Thyroid gland (tissue), 4 donors: ENCODE results near the gene C5orf63. TPM values are rescaled to one million over a fixed set of nuclear protein-coding genes. Genes with fewer than 3 reads are reported as not detected.

Experiments
- DNase-seq, 2 donors: peaks; one replicate each; pipeline ENCODE4 v3.0.0-alpha.2; 2019
- H3K27ac ChIP-seq, 3 donors: fragments of 200-600 bp; sonication (generic); 1 replicate in 2 of 3; 2 replicates in 1 of 3; pipeline ENCODE4 v1.5.1; 2016 to 2019; ENCODE audit warnings: mild to moderate bottlenecking in 1 of 3, moderate library complexity in 1 of 3
- H3K27me3 ChIP-seq: fragments of 200-600 bp; sonication (generic); one replicate; pipeline ENCODE4 v1.5.1; 2019
- H3K36me3 ChIP-seq, 2 donors: fragments of 200-600 bp; sonication (generic); one replicate each; pipeline ENCODE4 v1.5.1; 2016 to 2019
- H3K4me1 ChIP-seq, 2 donors: fragments of 200-600 bp; sonication (generic); one replicate each; pipeline ENCODE4 v1.5.1; 2017 to 2019
- H3K4me3 ChIP-seq, 3 donors: fragments of 200-600 bp; sonication (generic); replicated peaks in 1 of 3; 1 replicate in 2 of 3; 2 replicates in 1 of 3; pipeline ENCODE4 v1.5.1; 2016; ENCODE audit warnings: mild to moderate bottlenecking in 1 of 3
- H3K9me3 ChIP-seq: fragments of 200-600 bp; sonication (generic); one replicate; pipeline ENCODE4 v1.5.1; 2017
- CTCF ChIP-seq, 6 experiments: fragments of 200-600 bp in 3 of 6; fragments of 450-650 bp in 3 of 6; sonication (generic) in 3 of 6; IDR thresholded peaks; one replicate each; pipeline ENCODE4 v1.5.1; 2016 to 2019; ENCODE audit warnings: antibody characterized with exemption in 6 of 6, mild to moderate bottlenecking in 2 of 6, inconsistent platforms in 1 of 6, moderate library complexity in 1 of 6
- POLR2A ChIP-seq, 2 donors: fragments of 450-650 bp; IDR thresholded peaks; one replicate each; pipeline ENCODE4 v1.6.1; 2017; ENCODE audit warnings: antibody characterized with exemption in 2 of 2, mild to moderate bottlenecking in 2 of 2, moderate library complexity in 1 of 2
- WGBS, 2 donors: methylation state at CpG; one replicate each; pipeline ENCODE4 v1.1.5; 2017; 5-methylcytosine and 5-hydroxymethylcytosine counted together
- intact Hi-C: fragments of 100-400 bp; cut with DNase I; formaldehyde crosslinking; loops from one replicate; pipeline ENCODE4 v1.15.1; 2023
- total RNA-seq, 4 donors: library from RNA; depleted of rRNA; stranded (reverse); fragments of >200 nt; gene quantifications; one replicate each; pipeline ENCODE4 v1.2.3, GENCODE V29; 2016

The C5orf63 gene
- total RNA-seq, 4 donors from 2014 or later, result 4.3 to 13.7 (median 6.6) TPM

GRCh38 chr5:127003798-127004495, 69.4 kb downstream of the C5orf63 start:
- WGBS, 2 donors, result 86 to 89% methylated on average over 7 of the region's 7 CpGs
- intact Hi-C loops, result no loop called here
- H3K9me3 ChIP-seq, result no peaks in the 10 kb centered on the region
- no peaks in the 10 kb centered on the region for H3K36me3 ChIP-seq
- no peak overlapping the region for H3K4me3 ChIP-seq
- H3K27me3 ChIP-seq, result no peaks in the 10 kb centered on the region
- H3K27ac ChIP-seq, result no peak overlapping the region
- DNase-seq, result no peak
- peaks cover 0 to 2% of the 10 kb centered on the region in 2 donors for H3K4me1 ChIP-seq
- no peak for TF ChIP-seq CTCF (IDR thresholded peaks at IDR 0.05)
- TF ChIP-seq POLR2A (IDR thresholded peaks at IDR 0.05), result no peak

- Histone ChIP-seq H3K4me1 (peaks cover 8 to 12% of the 10 kb centered on the region in 2 donors), H3K27ac (no peak overlapping the region), H3K4me3 (no peak overlapping the region), H3K36me3 (no peaks in the 10 kb centered on the region), H3K27me3 (no peaks in the 10 kb centered on the region), H3K9me3 (no peaks in the 10 kb centered on the region)
- no peak for DNase-seq
- 70 to 80% methylated on average over 3 of the region's 3 CpGs for WGBS, 2 donors
- TF ChIP-seq CTCF (IDR thresholded peaks at IDR 0.05) (no peak), POLR2A (IDR thresholded peaks at IDR 0.05) (no peak)
- intact Hi-C loops, result no loop called here
Observed at GRCh38 chr5:127002390-127002789, 70.9 kb downstream of the C5orf63 start.

- no peaks in the 10 kb centered on the region for H3K27me3 ChIP-seq
- H3K4me3 ChIP-seq, result no peak overlapping the region
- H3K36me3 ChIP-seq, result no peaks in the 10 kb centered on the region
- H3K4me1 ChIP-seq, result peaks cover 8 to 12% of the 10 kb centered on the region in 2 donors
- TF ChIP-seq CTCF (IDR thresholded peaks at IDR 0.05), result no peak
- TF ChIP-seq POLR2A (IDR thresholded peaks at IDR 0.05), result no peak
- H3K27ac ChIP-seq, result no peak overlapping the region
- 88 to 89% methylated on average over 4 of the region's 4 CpGs for WGBS, 2 donors
- no peaks in the 10 kb centered on the region for H3K9me3 ChIP-seq
- DNase-seq, result no peak
- intact Hi-C loops, result no loop called here
Observed at GRCh38 chr5:127001621-127002296, 71.5 kb downstream of the C5orf63 start.

Other genes starting within 250 kb of the C5orf63 start
- gene MARCHF3, start 42.9 kb downstream of the C5orf63 start, total RNA-seq, result 10 to 100 TPM in 1 of 4 donors, 1 to 10 TPM in 3; 3.0 to 14.5 (median 4.6) TPM
- 1 to 10 TPM in 1 of 4 donors, under 1 TPM in 2, not detected in 1; under 0.01 to 2.3 (median 0.42) TPM for gene MEGF10, start 217.3 kb upstream of the C5orf63 start, total RNA-seq